Kidney (tissue), 14 donors: ENCODE measurements around the gene CDK19. TPM values are rescaled to one million over a fixed set of nuclear protein-coding genes. Genes with fewer than 3 reads are reported as not detected.

Experiments
- DNase-seq, 5 donors: peaks; one replicate each; pipeline ENCODE4 v3.0.0-alpha.2; 2013 to 2020
- FAIRE-seq: peaks from 2 replicates; lab custom pipeline; 2012; peaks lifted over from hg19 to GRCh38; lab: Jason Lieb, UNC
- H3K27ac ChIP-seq, 2 donors: one replicate each; pipeline ENCODE4 v1.7.0; 2013; ENCODE audit warnings: low read depth in 2 of 2, low read length in 2 of 2, inconsistent platforms in 1 of 2
- H3K27me3 ChIP-seq: one replicate; pipeline ENCODE4 v1.7.1; 2013; ENCODE audit warnings: low read length, inconsistent platforms; ENCODE audit not compliant: control insufficient read depth, insufficient read depth
- H3K36me3 ChIP-seq, 3 donors: one replicate each; pipeline versions ENCODE4 v1.7.0 to v1.7.1; 2013; ENCODE audit warnings: low read length in 3 of 3, control low read depth in 1 of 3, inconsistent platforms in 1 of 3; ENCODE audit not compliant: insufficient read depth in 3 of 3, control insufficient read depth in 2 of 3
- H3K4me1 ChIP-seq, 3 donors: one replicate each; pipeline versions ENCODE4 v1.7.0 to v1.7.1; 2013; ENCODE audit warnings: low read length in 3 of 3, inconsistent platforms in 1 of 3, low read depth in 1 of 3; ENCODE audit not compliant: control insufficient read depth in 2 of 3, insufficient read depth in 2 of 3
- H3K4me3 ChIP-seq, 3 donors: one replicate each; pipeline versions ENCODE4 v1.7.0 to v1.8.1; 2013; ENCODE audit warnings: low read length in 3 of 3, control low read depth in 1 of 3, inconsistent platforms in 1 of 3
- H3K9ac ChIP-seq, 3 donors: one replicate each; pipeline versions ENCODE4 v1.7.0 to v1.7.1; 2013; ENCODE audit warnings: low read length in 3 of 3, control low read depth in 1 of 3, inconsistent platforms in 1 of 3
- H3K9me3 ChIP-seq, 3 donors: one replicate each; pipeline versions ENCODE4 v1.7.0 to v1.7.1; 2013; ENCODE audit warnings: low read length in 3 of 3, control low read depth in 1 of 3, inconsistent platforms in 1 of 3; ENCODE audit not compliant: control insufficient read depth in 2 of 3, insufficient read depth in 1 of 3
- CTCF ChIP-seq: IDR thresholded peaks from 3 replicates; pipeline ENCODE4 v1.5.1; 2012; ENCODE audit warnings: mild to moderate bottlenecking, moderate library complexity, borderline replicate concordance; ENCODE audit not compliant: insufficient read depth; ENCODE audit errors: extremely low read depth
- intact Hi-C: fragments of 100-400 bp; cut with DNase I; formaldehyde crosslinking; loops from one replicate; pipeline ENCODE4 v1.11.1; 2022
- polyA plus RNA-seq: library from polyadenylated mRNA; stranded (reverse); fragments of 350-450 nt; fragmentation: Illumina TruSeq; extraction: RNeasy Lipid Tissue Mini Kit (QIAGEN cat#74804); gene quantifications from one replicate; pipeline ENCODE4 v1.2.3, GENCODE V29; 2014; ENCODE audit warnings: low read depth, low replicate concordance; ENCODE audit not compliant: insufficient read depth
- total RNA-seq: library from RNA; stranded (reverse); fragmentation: NEBNext Ultra II Directional; extraction: Animal tissue kit (Norgen Biotek cat#: 25700); gene quantifications from one replicate; pipeline ENCODE4 v1.2.1, GENCODE V29; 2021
- donor health status: control.
- donor health status: control.
- donor health status: control.
- donor health status: control.
- donor health status: control.
- donor health status: DM: yes; HTN: yes; CAD: no.
- donor health status: Normal renal cell carcinoma (clear cell type).

The CDK19 gene
- total and polyA plus RNA-seq, 2 donors from 2014 or later, result 4.9 to 20.4 TPM

GRCh38 chr6:110560239-110561007 lies 254.8 kb downstream of the CDK19 start:
- FAIRE-seq, result no peak
- no peak for TF ChIP-seq CTCF
- Histone ChIP-seq H3K27me3 (no peaks in the 10 kb centered on the region), H3K36me3 (no peaks in the 10 kb centered on the region), H3K4me1 (peaks cover 0 to 5% (median 3%) of the 10 kb centered on the region in 3 donors), H3K4me3 (no peak overlapping the region), H3K9me3 (no peaks in the 10 kb centered on the region), H3K9ac (no peak overlapping the region), H3K27ac (no peak overlapping the region)
- DNase-seq, result no peak
- intact Hi-C loops, result no loop called here

Other genes starting within 250 kb of the CDK19 start
- gene AMD1, start 59.3 kb upstream of the CDK19 start, total RNA-seq, result 72.3 TPM
- gene AMD1, start 59.3 kb upstream of the CDK19 start, polyA plus RNA-seq, result 32.8 TPM
- 78.1 TPM for gene GTF3C6, start 143.2 kb upstream of the CDK19 start, total RNA-seq
- gene GTF3C6, start 143.2 kb upstream of the CDK19 start, polyA plus RNA-seq, result 128 TPM
- gene RPF2, start 166.6 kb upstream of the CDK19 start, total RNA-seq, result 24.9 TPM
- 27.5 TPM for gene RPF2, start 166.6 kb upstream of the CDK19 start, polyA plus RNA-seq